ENCODE results near the gene PLA2G15. TPM values are rescaled to one million over a fixed set of nuclear protein-coding genes. Genes with fewer than 3 reads are reported as not detected.

Gene PLA2G15
- total and polyA plus RNA-seq, 11 donors: 25.8 to 68.0 (median 45.4) TPM

DNA sequence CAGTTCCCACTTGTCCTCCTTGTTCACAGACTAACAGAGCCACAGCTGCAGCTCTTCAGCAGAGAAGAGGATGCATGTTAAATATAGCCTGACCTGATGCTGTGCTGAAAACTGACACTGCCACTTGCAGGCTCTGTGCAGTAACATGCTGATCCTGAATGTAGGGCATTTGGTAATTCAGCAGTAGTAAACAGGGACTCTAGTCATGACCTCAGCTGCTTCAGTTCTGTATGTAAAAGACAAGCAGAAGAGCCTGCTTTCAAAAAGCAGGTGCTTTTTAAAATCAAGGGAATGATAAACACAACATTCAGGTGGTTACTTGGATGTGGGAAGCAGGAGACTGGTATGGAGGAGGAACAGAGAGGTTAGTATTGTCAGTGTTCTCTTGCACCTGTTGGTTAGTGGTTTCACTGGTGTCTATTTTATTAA lies 43.1 kb upstream of the PLA2G15 start:
- H3K27me3 ChIP-seq: no peaks in the 10 kb centered on the region
- intact Hi-C loops (cut with DNase I): loop anchor here in 1 of 10 donors (5.0 kb wide), 1 partner anchor 110 kb away; no protein-coding TSS in a partner anchor
- H3K27ac ChIP-seq: peak overlapping the region in 2 of 12 donors; percentile 13 to 50
- TF ChIP-seq POLR2A (IDR thresholded peaks at IDR 0.05): no peak
- TF ChIP-seq, protein P1, sequence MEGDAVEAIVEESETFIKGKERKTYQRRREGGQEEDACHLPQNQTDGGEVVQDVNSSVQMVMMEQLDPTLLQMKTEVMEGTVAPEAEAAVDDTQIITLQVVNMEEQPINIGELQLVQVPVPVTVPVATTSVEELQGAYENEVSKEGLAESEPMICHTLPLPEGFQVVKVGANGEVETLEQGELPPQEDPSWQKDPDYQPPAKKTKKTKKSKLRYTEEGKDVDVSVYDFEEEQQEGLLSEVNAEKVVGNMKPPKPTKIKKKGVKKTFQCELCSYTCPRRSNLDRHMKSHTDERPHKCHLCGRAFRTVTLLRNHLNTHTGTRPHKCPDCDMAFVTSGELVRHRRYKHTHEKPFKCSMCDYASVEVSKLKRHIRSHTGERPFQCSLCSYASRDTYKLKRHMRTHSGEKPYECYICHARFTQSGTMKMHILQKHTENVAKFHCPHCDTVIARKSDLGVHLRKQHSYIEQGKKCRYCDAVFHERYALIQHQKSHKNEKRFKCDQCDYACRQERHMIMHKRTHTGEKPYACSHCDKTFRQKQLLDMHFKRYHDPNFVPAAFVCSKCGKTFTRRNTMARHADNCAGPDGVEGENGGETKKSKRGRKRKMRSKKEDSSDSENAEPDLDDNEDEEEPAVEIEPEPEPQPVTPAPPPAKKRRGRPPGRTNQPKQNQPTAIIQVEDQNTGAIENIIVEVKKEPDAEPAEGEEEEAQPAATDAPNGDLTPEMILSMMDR (IDR thresholded peaks at IDR 0.05): peak in 6 of 12 donors; percentile 9 to 37 (median 19)
- H3K9me3 ChIP-seq: no peaks in the 10 kb centered on the region
- peaks cover 0 to 7% (median 3%) of the 10 kb centered on the region in 9 donors for H3K36me3 ChIP-seq
- ATAC-seq: peak; percentile 84 to 96 (median 94)
- H3K4me3 ChIP-seq: no peak overlapping the region
- DNase-seq: peak in 1 of 5 donors; percentile 42
- H3K4me1 ChIP-seq: peaks cover 0 to 12% (median 2%) of the 10 kb centered on the region in 12 donors

- intact Hi-C loops (cut with DNase I): no loop called here
- ATAC-seq (no peak), DNase-seq (no peak)
- Histone ChIP-seq H3K9me3 (no peaks in the 10 kb centered on the region), H3K27me3 (no peaks in the 10 kb centered on the region), H3K36me3 (peaks cover 0 to 6% (median 0%) of the 10 kb centered on the region in 9 donors), H3K4me1 (peaks cover 0 to 11% (median 0%) of the 10 kb centered on the region in 12 donors), H3K27ac (no peak overlapping the region), H3K4me3 (no peak overlapping the region)
- TF ChIP-seq, protein P1 (IDR thresholded peaks at IDR 0.05): no peak
- WGBS, 4 donors: 89 to 93% (median 92%) methylated on average over 2 of the region's 2 CpGs
Measured at GRCh38 chr16:68206245-68206644, 38.9 kb upstream of the PLA2G15 start.

GRCh38 chr16:68214726-68215125 lies 30.4 kb upstream of the PLA2G15 start:
- peak in 1 of 4 donors; percentile 59 for ATAC-seq
- Histone ChIP-seq H3K27ac (peak overlapping the region in 1 of 12 donors; percentile 10), H3K27me3 (no peaks in the 10 kb centered on the region), H3K4me3 (no peak overlapping the region), H3K36me3 (peaks cover 0 to 20% (median 3%) of the 10 kb centered on the region in 9 donors), H3K9me3 (no peaks in the 10 kb centered on the region), H3K4me1 (peaks cover 0 to 7% (median 0%) of the 10 kb centered on the region in 12 donors)
- intact Hi-C loops (cut with DNase I): no loop called here
- 60 to 77% (median 68%) methylated on average over 3 of the region's 3 CpGs for WGBS, 4 donors
- no peak for DNase-seq
- TF ChIP-seq, protein P1 (IDR thresholded peaks at IDR 0.05): no peak
- TF ChIP-seq POLR2A (IDR thresholded peaks at IDR 0.05): no peak

DNA sequence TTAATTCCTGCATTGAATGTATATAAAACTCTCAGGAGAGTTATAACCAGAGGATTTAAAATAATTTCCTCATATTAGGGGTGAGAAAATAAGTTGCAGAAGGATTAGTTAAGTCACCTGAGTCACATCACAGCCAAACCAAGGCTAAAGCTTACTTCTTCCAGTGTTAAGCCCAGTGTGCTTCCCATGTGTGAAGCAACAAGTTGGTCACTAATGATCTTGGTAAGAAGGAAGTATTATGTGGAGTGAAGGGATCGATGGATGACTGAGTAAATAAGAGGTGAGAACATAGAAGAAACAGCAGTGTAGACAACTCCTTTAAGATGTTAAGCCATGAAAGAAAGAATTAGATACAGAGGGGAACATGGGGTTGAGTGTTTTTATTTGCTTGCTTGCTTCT lies 29.9 kb upstream of the PLA2G15 start:
- intact Hi-C loops (cut with DNase I): no loop called here
- no peak overlapping the region for H3K27ac ChIP-seq

More for the DNA sequence above, 29.9 kb upstream of the PLA2G15 start:
- Histone ChIP-seq H3K9me3 (no peaks in the 10 kb centered on the region), H3K27me3 (no peaks in the 10 kb centered on the region), H3K36me3 (peaks cover 0 to 21% (median 3%) of the 10 kb centered on the region in 9 donors), H3K4me1 (peaks cover 0 to 7% (median 0%) of the 10 kb centered on the region in 12 donors), H3K4me3 (no peak overlapping the region)
- WGBS, 4 donors: 96 to 99% (median 96%) methylated on average over 1 of the region's 1 CpG
- DNase-seq: no peak
- TF ChIP-seq, protein P1 (IDR thresholded peaks at IDR 0.05): no peak
- TF ChIP-seq POLR2A (IDR thresholded peaks at IDR 0.05): no peak
- ATAC-seq: no peak
